H9 (cell line): ENCODE results near the gene EIF4A3. TPM values are rescaled to one million over a fixed set of nuclear protein-coding genes. Genes with fewer than 3 reads are reported as not detected.

ENCODE experiments used
- DNase-seq: peaks from one replicate; pipeline ENCODE4 v3.0.0-alpha.2; 2017
- H2AFZ ChIP-seq: one replicate; pipeline ENCODE4 v1.6.1; 2013; ENCODE audit warnings: mild to moderate bottlenecking, low read length, control low read depth, moderate library complexity
- H2AK5ac ChIP-seq: 2 replicates; pipeline ENCODE4 v1.6.1; 2013; ENCODE audit warnings: low read length, control low read depth, mixed read lengths; ENCODE audit not compliant: insufficient read length
- H2BK120ac ChIP-seq: one replicate; pipeline ENCODE4 v1.6.1; 2013; ENCODE audit warnings: low read depth, mild to moderate bottlenecking, low read length, control low read depth, inconsistent platforms; ENCODE audit not compliant: poor library complexity, severe bottlenecking
- H2BK12ac ChIP-seq: 2 replicates; pipeline ENCODE4 v1.6.1; 2013; ENCODE audit warnings: low read length, control low read depth, mixed read lengths, low read depth; ENCODE audit not compliant: insufficient read length
- H2BK15ac ChIP-seq: 2 replicates; pipeline ENCODE4 v1.6.1; 2013; ENCODE audit warnings: low read depth, low read length, control low read depth
- H2BK20ac ChIP-seq: one replicate; pipeline ENCODE4 v1.6.1; 2013; ENCODE audit warnings: low read depth, mild to moderate bottlenecking, low read length, control low read depth, inconsistent platforms; ENCODE audit not compliant: poor library complexity, severe bottlenecking
- H2BK5ac ChIP-seq: 2 replicates; pipeline ENCODE4 v1.6.1; 2013; ENCODE audit warnings: low read length, control low read depth, mixed read lengths; ENCODE audit not compliant: insufficient read length
- H3K14ac ChIP-seq: 2 replicates; pipeline ENCODE4 v1.6.1; 2013; ENCODE audit warnings: low read length, control low read depth; ENCODE audit not compliant: insufficient read depth
- H3K18ac ChIP-seq: 2 replicates; pipeline ENCODE4 v1.6.1; 2013; ENCODE audit warnings: low read depth, mild to moderate bottlenecking, mixed read lengths, low read length, control low read depth; ENCODE audit not compliant: insufficient read length
- H3K23ac ChIP-seq: 2 replicates; pipeline ENCODE4 v1.6.1; 2013; ENCODE audit warnings: low read length, control low read depth, mixed read lengths, low read depth; ENCODE audit not compliant: insufficient read length
- H3K23me2 ChIP-seq: 2 replicates; pipeline ENCODE4 v1.6.1; 2013; ENCODE audit warnings: low read depth, mild to moderate bottlenecking, mixed read lengths, low read length, control low read depth; ENCODE audit not compliant: insufficient read length, poor library complexity, severe bottlenecking
- H3K27ac ChIP-seq: 2 replicates; pipeline ENCODE4 v1.5.1; 2013; ENCODE audit warnings: low read length, control low read depth, mixed read lengths, low read depth; ENCODE audit not compliant: insufficient read length
- H3K27me3 ChIP-seq: 2 replicates; pipeline ENCODE4 v1.6.1; 2013; ENCODE audit warnings: low read length, control low read depth, inconsistent platforms; ENCODE audit not compliant: insufficient read depth
- H3K4ac ChIP-seq: 2 replicates; pipeline ENCODE4 v1.6.1; 2013; ENCODE audit warnings: low read depth, mild to moderate bottlenecking, control low read depth, inconsistent platforms, low read length, moderate library complexity
- H3K4me1 ChIP-seq: 2 replicates; pipeline ENCODE4 v1.6.1; 2013; ENCODE audit warnings: low read length, control low read depth, inconsistent platforms; ENCODE audit not compliant: insufficient read depth
- H3K4me2 ChIP-seq: 2 replicates; pipeline ENCODE4 v1.6.1; 2013; ENCODE audit warnings: low read length, control low read depth, mixed read lengths; ENCODE audit not compliant: insufficient read length, insufficient read depth
- H3K56ac ChIP-seq: 2 replicates; pipeline ENCODE4 v1.6.1; 2013; ENCODE audit warnings: low read depth, mild to moderate bottlenecking, mixed read lengths, low read length, control low read depth; ENCODE audit not compliant: insufficient read length
- H3K79me1 ChIP-seq: 2 replicates; pipeline ENCODE4 v1.6.1; 2013; ENCODE audit warnings: low read depth, mild to moderate bottlenecking, moderate library complexity, low read length, control low read depth, inconsistent platforms; ENCODE audit not compliant: insufficient read depth, poor library complexity, severe bottlenecking
- H3K79me2 ChIP-seq: 2 replicates; pipeline ENCODE4 v1.6.1; 2013; ENCODE audit warnings: low read length, control low read depth, inconsistent platforms; ENCODE audit not compliant: insufficient read depth
- H3K9ac ChIP-seq: 2 replicates; pipeline ENCODE4 v1.6.1; 2013; ENCODE audit warnings: low read length, control low read depth, mixed read lengths; ENCODE audit not compliant: insufficient read length; ENCODE audit errors: extremely low read depth
- H3K9me3 ChIP-seq: one replicate; pipeline ENCODE4 v1.6.1; 2013; ENCODE audit warnings: low read depth, low read length, inconsistent platforms; ENCODE audit not compliant: control insufficient read depth
- H3T11ph ChIP-seq: one replicate; pipeline ENCODE4 v1.6.1; 2013; ENCODE audit warnings: mild to moderate bottlenecking, low read length, control low read depth, inconsistent platforms
- H4K20me1 ChIP-seq: one replicate; pipeline ENCODE4 v1.6.1; 2013; ENCODE audit not compliant: control insufficient read depth, insufficient read length, insufficient read depth
- H4K5ac ChIP-seq: 2 replicates; pipeline ENCODE4 v1.6.1; 2013; ENCODE audit warnings: low read depth, mild to moderate bottlenecking, mixed read lengths, low read length, control low read depth; ENCODE audit not compliant: insufficient read length
- H4K8ac ChIP-seq: replicated peaks from 2 replicates; pipeline ENCODE4 v1.6.1; 2013; ENCODE audit warnings: low read length, control low read depth, mixed read lengths, low read depth; ENCODE audit not compliant: insufficient read length
- H4K91ac ChIP-seq: 2 replicates; pipeline ENCODE4 v1.6.1; 2013; ENCODE audit warnings: low read depth, mild to moderate bottlenecking, moderate library complexity, mixed read lengths, low read length, control low read depth; ENCODE audit not compliant: insufficient read length
- H3K27ac Mint-ChIP-seq, 3 experiments: 2 replicates in 2 of 3; 3 replicates in 1 of 3; pipeline ENCODE4 v1.8.0; 2020 to 2021; ENCODE audit warnings: mixed read lengths in 3 of 3, mild to moderate bottlenecking in 1 of 3, moderate library complexity in 1 of 3
- H3K27me3 Mint-ChIP-seq: 2 replicates; pipeline ENCODE4 v1.8.0; 2021; ENCODE audit warnings: low read depth, mild to moderate bottlenecking, moderate library complexity, mixed read lengths
- H3K36me3 Mint-ChIP-seq, 3 experiments: 2 replicates in 2 of 3; 3 replicates in 1 of 3; pipeline ENCODE4 v1.8.0; 2020 to 2021; ENCODE audit warnings: low read depth in 3 of 3, mixed read lengths in 3 of 3; ENCODE audit not compliant: insufficient read depth in 1 of 3
- H3K4me1 Mint-ChIP-seq, 2 experiments: 2 replicates each; pipeline ENCODE4 v1.8.0; 2020; ENCODE audit warnings: mixed read lengths in 2 of 2
- H3K4me3 Mint-ChIP-seq, 2 experiments: 2 replicates in 1 of 2; 3 replicates in 1 of 2; pipeline ENCODE4 v1.8.0; 2020 to 2021; ENCODE audit warnings: mild to moderate bottlenecking in 2 of 2, mixed read lengths in 2 of 2, moderate library complexity in 1 of 2
- H3K9me3 Mint-ChIP-seq, 2 experiments: 2 replicates in 1 of 2; 3 replicates in 1 of 2; pipeline ENCODE4 v1.8.0; 2020; ENCODE audit warnings: mild to moderate bottlenecking in 2 of 2, mixed read lengths in 2 of 2, moderate library complexity in 1 of 2
- WGBS: extraction: QIAGEN DNeasy Blood & Tissue Kit; methylation state at CpG from one replicate; pipeline ENCODE4 v1.1.7; 2013; ENCODE audit warnings: missing lambda C conversion rate, low lambda C conversion rate, mixed read lengths; ENCODE audit not compliant: insufficient read length; ENCODE audit errors: extremely low coverage; 5-methylcytosine and 5-hydroxymethylcytosine counted together
- total RNA-seq: library from RNA; stranded (reverse); gene quantifications from 2 replicates; pipeline ENCODE4 v1.2.1, GENCODE V29; 2021
- TF ChIP-seq, protein P1 (sequence below): fragments of 200-600 bp; sonication (generic); conservative IDR thresholded peaks from 3 replicates; pipeline ENCODE4 v1.8.0; 2021; ENCODE audit warnings: antibody characterized with exemption, mild to moderate bottlenecking

EIF4A3 gene
- total RNA-seq, 1 experiment from 2014 or later: 162 TPM

DNA sequence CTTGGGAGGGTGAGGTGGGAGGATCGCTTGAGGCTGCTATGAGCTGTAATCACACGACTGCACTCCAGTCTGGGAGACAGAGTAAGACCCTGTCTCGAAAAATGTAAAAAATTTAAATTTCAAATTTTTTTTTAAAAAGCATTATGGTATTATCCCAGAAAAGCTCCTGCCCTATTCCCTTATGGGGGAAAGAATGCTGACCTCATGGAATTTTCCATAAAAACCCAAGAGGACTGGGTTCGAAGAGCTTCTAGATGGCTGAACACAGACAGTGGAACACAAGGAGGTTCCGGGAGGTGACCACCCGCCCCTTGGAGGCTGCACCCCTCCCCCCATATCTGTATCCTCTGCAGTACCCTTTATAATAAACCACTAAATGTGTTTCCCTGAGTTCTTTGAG is 4.0 kb downstream of the EIF4A3 start:
- Histone ChIP-seq H2BK20ac (no peak overlapping the region), H2BK15ac (no peak overlapping the region), H3K56ac (no peak overlapping the region), H2AK5ac (no peak overlapping the region), H3K79me2 (peaks cover 22% of the 10 kb centered on the region; the same call in 1 of the 2 replicates), H3K27ac (no peak overlapping the region), H2BK120ac (no peak overlapping the region), H2BK5ac (no peak overlapping the region), H3K27me3 (no peaks in the 10 kb centered on the region), H3K23me2 (peaks cover 6% of the 10 kb centered on the region), H2AFZ (no peak overlapping the region), H4K8ac (no peak overlapping the region), H3K79me1 (peaks cover 4% of the 10 kb centered on the region), H3K14ac (no peak overlapping the region), H2BK12ac (no peak overlapping the region), H4K5ac (no peak overlapping the region), H3K4ac (no peak overlapping the region), H4K20me1 (no peaks in the 10 kb centered on the region), H3K4me2 (no peak overlapping the region), H3K9ac (no peak overlapping the region), H4K91ac (no peak overlapping the region), H3K4me1 (peaks cover 3% of the 10 kb centered on the region; the same call in 1 of the 2 replicates), H3K23ac (no peak overlapping the region), H3T11ph (no peak overlapping the region), H3K9me3 (no peaks in the 10 kb centered on the region), H3K18ac (no peak overlapping the region)
- no peaks in the 10 kb centered on the region for H3K27me3 Mint-ChIP-seq
- H3K36me3 Mint-ChIP-seq: peaks cover 43 to 78% (median 78%) of the 10 kb centered on the region in 3 experiments
- H3K4me1 Mint-ChIP-seq: peaks cover 13 to 19% of the 10 kb centered on the region in 2 experiments
- H3K27ac Mint-ChIP-seq: no peak overlapping the region
- no peak for DNase-seq
- no CpG with 5 or more reads among the region's 6 CpGs for WGBS
- TF ChIP-seq, protein P1, sequence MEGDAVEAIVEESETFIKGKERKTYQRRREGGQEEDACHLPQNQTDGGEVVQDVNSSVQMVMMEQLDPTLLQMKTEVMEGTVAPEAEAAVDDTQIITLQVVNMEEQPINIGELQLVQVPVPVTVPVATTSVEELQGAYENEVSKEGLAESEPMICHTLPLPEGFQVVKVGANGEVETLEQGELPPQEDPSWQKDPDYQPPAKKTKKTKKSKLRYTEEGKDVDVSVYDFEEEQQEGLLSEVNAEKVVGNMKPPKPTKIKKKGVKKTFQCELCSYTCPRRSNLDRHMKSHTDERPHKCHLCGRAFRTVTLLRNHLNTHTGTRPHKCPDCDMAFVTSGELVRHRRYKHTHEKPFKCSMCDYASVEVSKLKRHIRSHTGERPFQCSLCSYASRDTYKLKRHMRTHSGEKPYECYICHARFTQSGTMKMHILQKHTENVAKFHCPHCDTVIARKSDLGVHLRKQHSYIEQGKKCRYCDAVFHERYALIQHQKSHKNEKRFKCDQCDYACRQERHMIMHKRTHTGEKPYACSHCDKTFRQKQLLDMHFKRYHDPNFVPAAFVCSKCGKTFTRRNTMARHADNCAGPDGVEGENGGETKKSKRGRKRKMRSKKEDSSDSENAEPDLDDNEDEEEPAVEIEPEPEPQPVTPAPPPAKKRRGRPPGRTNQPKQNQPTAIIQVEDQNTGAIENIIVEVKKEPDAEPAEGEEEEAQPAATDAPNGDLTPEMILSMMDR: no peak
- no peak overlapping the region for H3K4me3 Mint-ChIP-seq
- no peaks in the 10 kb centered on the region for H3K9me3 Mint-ChIP-seq
